Endometrium (tissue), 2 donors: ENCODE results near the gene D2HGDH.
"Not testable (repeated sequence)": the region's sequence is repeated elsewhere in the genome, so short reads cannot be mapped to it uniquely, and the experiment has no call there.

Source experiments
- FAIRE-seq: peaks from 2 replicates; lab custom pipeline; 2012; peaks lifted over from hg19 to GRCh38; lab: Jason Lieb, UNC
- donor health status: control.
- donor health status: control.

The D2HGDH gene

DNA sequence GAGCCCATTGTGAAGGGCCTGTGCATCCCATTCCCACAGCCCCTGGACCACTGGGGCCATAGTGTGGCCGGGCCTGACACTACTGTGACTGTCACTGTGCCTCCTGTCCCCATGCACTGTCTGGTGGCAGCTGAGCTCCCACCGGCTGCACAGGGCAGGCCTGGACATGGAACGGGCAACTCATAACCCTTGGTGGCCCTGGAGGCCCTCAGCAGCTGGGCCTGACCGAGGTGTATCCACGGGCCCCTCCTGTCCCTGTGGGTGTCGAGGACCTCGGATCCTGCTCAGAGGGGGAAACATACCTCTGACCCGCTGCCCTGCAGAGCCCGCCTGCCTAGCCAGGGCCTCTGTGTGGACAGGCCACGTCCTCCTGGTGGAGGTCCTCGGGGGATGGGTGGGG is 34.4 kb downstream of the D2HGDH start:
- no peak for FAIRE-seq

DNA sequence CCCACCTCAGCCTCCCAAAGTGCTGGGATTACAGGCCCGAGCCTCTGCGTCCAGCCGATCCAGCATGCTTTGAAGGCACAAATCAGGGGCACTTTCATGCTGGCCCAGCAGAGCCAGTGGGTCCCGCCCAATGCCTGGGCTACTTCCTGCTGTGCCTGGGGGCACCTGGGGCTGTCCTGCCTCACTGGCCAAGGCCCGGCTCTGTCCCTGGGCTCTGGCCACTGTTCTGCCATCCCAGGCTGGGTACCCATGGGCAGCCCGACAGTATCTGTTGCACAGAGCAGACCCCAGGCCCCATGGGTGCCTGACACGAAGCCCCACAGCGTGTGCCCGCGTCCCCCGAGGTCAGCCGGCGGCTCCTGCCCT is 35.4 kb downstream of the D2HGDH start:
- no peak for FAIRE-seq

DNA sequence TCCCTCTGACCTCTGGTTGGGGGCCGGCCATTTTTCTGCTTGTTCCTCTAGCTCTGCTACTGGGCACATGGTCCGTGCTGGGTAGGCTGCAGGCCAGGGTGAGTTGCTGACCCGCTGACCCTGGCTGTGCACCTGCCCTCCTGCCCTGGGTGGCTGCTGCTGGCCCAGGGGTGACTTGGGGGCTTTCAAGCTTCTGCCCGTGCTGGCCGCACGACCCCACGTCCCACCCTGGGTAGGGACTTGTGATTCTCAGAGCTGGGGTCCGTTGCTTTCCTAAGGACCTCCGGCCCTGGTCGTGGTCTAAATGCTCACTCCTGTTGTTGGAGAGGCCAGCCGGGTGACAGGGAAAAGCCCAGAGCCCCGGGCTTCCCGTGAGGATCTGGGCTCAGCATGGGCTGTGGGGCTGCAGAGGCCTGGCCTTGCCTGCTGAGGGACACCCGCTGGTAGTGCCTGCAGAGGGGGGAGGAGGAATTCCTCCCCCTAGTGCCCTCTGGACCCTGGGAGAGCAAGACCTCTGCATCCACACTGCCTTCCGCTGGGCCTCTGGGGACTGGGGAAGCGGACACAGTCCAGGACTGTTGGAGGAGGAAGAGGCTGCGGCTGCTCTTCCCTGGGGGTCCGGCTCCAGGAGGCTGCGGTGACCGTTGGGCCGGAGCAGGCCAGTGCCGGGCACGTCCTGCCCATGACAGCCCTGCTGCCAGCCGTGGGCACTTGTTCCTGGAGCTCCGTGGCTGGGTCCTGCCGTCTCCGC is 35.9 kb downstream of the D2HGDH start:
- FAIRE-seq, result no peak

DNA sequence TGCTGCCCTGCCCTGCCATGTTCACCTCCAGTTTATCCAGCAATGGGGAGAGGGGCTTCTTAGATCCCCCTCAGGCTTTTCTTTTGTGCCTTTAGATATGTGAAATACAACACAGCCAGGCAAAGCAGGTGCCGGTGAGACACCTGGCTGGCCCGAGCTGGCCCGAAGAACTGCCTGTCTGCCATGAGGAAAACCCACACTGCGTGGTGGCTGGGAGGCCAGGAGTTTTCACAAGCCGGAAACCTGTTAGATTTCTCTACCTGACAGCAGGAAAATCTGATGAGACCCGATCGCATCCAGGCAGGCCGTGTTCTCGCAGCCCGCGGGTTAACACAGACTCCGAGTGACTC is 36.5 kb downstream of the D2HGDH start:
- no peak for FAIRE-seq

DNA sequence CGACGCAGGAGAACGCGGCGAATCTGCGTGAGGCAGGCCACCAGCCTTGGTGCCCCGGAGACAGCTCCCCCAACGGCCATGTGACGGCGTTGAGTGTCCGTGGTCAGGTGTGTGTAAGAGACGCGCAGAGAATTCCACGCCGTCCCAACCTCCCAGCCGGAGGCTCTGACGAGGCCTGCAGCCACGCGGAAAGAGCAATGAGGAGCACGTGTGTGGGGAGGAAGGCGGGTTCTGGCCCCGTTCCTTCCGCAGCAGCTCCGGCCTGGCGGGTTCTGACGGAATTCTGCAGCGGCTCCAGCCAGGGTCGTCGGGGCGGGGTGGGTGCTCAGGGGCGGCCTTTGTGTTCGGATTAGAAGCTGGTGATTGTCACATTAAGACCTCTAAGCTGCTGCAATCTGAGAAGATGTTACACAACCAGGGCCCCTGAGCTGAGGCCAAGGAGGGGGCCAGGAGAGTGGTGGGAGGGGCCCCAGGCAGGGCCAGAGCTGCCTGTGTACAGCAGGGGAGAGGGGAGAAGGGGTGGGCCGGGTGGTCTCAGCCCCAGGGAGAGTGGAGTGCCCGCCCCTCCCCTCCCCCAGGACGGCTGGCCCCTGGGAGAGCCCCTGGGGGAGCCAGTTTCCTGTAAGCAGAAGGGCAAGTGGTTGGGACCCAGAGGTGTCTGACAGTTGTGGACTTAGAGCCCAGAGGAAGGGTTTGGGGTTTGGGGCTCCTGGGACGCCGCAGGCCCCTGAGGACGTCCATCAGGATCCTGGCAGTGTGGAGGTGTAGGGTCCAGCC is 37.0 kb downstream of the D2HGDH start:
- FAIRE-seq, result no peak

DNA sequence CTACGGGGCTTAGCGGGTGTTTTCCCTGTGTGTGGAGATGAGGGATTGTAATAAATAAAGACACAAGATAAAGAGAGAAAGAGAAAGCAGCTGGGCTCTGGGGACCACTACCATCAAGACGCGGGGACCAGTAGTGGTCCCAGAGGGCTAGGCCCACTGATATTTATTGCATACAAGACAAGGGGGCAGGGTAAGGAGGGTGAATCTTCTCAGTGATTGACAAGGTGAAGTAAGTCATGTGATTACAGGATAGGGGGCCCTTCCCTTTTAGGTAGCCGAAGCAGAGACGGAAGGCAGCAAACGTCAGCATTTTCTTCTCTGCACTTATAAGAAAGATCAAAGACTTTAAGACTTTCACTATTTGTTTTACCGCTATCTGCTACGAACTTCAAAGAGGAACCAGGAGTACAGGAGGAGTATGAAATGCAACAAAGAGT is 37.7 kb downstream of the D2HGDH start:
- no peak for FAIRE-seq

DNA sequence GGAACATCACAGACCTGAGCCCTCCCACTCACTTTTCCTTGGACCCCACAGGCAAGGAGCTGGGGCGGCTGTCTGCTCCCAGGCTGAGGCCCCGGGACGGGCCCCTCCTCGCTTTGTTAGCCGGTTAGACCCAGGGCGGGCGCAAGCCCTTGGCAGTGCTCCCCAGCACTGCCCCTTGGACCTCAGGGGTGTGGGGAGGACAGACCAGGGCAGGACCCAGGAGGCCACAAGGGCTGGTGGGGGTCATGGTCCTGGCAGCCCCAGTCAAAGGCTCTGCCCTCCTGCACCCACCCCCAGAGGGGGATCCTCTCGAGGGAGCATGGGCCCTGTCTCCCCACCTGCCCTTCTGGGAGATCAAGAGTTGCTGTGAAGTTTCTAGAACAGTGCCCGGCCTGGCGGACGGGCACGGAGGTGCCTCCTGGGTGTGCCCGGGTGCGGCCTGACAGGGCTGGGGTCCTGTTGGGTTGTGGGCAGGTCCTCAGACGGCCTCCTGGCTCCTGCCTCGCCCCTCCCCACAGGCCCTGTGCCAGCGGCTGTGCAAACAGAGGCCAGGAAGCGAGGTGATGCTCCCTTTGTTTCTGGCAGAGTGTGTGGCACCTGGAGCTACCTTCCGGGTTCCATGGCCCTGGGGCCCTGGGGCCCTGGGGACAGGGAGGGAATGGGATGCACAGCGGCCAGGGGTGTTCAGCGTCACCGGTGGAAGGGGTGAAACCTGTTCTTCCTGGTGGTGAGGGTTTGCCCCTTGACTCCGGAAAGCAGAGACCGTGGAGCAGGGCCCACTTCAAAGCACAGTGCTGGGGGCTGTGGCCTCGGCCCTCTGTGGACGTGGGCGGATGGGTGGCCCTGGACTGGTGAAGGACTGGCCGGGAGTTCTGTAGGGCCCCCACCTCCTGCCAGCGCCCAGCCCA is 39.3 kb downstream of the D2HGDH start:
- FAIRE-seq, result no peak

DNA sequence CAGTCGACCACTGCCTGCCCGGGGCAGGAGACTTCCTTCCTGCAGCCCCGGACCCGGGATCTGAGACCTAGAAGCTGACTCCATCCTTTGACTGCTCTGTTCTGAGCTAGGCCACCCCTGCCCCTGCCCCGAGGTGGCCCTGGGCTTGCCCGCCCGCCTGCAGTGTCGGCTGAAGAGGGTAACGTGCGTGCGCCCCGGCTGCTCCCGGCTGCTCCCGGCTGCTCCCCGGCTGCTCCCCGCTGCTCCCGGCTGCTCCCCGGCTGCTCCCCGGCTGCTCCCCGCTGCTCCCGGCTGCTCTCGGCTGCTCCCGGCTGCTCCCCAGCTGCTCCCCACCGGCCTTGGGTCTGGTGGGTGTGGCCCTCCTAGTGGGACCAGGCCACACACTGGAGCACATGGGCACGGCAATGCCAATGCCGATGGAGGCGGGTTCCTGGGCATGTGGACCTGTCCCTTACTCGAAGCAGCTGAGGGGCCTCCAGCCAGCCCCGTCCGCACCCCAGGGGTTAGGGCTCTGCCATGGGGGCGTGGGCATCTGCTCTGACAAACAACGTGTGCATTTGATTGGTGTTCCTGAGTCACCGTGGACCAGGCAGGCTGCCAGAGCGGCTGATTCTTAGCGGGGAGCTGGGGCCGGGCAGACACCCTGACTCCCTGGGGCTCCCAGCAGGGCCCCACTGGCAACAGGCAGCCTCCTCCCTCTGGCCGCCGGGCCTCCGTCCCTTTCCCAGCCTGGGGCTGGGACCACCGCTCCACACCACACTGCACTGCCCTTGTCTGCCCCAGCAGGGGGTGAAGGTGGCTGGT is 40.2 kb downstream of the D2HGDH start:
- FAIRE-seq, result no peak

DNA sequence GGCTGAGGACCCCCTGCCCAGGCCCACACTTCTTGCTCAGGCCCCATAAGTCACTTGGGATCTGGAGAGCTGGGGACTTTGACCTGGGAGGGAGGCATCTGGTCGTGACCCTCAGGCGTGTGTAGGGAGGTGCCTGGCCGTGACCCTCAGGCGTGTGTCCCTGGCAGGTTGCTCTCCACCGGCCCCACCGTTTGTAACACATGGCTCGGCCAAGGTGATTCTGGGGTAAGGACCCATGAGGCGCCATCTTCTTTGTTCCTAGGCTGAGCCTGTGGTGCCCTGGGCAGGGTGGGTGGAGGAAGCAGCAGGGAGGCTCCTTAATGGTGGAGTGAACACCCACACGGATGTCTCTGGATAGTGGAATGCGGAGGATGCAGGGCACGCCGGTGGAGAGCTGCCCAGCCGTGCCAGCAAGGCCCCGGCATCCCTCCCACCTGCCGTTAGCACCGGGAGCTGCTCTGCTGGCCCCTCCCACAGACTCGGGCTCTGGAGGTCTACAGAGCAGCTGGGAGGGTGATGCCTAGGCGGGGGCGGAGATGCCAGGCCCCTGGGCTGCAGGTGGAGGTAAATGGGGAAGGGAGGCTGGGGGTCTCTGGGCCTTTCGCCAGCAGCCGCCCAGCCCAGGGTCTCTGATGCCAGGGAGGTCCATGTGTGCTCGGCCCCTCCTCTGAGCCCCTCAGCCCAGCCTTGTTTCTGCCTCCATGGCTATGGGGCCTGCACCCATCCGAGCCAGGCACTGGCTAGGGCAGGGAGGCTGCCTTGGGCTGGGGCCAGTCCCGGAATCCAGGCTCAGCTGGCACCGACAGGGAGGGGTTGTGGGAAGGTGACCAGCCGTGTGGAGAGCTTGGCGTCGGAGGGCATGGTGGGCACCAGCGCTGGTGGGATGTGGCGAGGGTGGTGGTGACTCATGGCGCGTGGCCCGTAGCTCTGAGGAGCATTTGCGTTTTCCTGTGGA is 41.1 kb downstream of the D2HGDH start:
- FAIRE-seq, result no peak

DNA sequence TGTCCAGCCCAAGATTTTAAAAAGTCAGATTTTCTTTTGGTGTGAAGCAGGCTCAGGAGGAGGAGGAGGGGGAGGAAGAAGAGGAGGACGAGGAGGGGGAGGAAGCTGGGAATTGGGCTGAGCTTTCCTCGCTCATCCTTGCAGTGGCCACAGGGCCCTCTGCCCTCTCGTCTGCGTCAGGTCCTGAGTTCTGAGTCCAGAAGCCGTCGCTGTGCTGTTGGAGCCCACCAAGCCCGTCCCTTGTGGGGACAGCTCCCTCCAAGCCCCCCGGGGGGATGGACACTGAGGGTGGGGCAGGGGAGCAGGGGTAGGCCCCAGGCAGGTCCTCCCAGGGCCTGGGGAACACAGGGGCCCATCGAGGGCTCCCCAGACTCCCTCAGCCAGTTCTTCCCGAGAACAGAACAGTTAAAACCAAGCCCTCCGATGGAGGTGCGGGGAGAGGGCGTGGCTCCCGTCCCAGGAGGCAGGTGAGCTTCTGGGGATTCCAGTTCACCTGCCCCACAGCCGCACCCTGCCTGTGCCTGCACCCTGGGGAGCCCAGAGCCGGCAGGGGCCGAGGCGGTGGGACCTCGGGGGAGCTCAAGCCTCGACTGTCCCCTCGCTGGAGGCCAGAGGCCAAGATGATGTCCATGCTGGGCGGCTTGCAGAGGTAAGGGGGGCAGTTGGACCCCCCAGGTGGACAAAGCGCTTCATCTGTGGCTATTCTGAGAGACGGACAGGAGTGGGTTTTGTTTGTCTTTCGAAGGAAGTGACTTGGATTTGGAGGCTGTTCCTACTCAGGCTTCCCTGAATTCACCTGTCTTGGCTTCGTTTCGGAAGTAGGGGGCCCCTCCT is 42.1 kb downstream of the D2HGDH start, which contains the start of gene GAL3ST2:
Gene GAL3ST2 (plus strand): TSS at position 487 of the 834 bp plus-strand sequence. CDS start 134 bp downstream, at position 621.
- FAIRE-seq, result no peak

DNA sequence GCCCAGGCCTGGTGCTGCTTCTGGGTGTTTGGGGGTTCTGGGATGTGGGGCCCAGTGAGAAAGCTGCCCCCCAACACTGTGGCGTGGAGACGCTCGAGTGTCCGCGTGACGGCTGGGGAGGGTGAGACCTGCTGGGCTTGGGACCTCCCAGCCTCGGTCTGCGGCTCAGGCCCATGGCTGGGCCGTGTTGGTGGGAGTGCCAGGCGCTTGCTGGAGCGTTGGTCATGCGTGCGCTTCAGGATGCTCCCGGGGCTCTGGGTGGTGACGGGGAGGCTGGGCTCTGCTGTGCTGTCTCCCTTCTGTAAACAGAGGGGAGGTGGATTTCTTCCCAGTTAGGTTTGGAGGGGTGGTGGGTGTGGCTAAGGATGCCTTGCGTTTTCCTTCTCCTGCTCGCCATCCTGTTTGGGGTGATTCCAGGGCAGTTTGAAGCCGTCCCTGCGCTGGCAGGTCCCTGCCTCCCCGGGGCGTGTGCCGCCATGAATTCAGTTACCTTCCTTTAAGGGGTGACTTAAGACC is 42.8 kb downstream of the D2HGDH start:
- no peak for FAIRE-seq

DNA sequence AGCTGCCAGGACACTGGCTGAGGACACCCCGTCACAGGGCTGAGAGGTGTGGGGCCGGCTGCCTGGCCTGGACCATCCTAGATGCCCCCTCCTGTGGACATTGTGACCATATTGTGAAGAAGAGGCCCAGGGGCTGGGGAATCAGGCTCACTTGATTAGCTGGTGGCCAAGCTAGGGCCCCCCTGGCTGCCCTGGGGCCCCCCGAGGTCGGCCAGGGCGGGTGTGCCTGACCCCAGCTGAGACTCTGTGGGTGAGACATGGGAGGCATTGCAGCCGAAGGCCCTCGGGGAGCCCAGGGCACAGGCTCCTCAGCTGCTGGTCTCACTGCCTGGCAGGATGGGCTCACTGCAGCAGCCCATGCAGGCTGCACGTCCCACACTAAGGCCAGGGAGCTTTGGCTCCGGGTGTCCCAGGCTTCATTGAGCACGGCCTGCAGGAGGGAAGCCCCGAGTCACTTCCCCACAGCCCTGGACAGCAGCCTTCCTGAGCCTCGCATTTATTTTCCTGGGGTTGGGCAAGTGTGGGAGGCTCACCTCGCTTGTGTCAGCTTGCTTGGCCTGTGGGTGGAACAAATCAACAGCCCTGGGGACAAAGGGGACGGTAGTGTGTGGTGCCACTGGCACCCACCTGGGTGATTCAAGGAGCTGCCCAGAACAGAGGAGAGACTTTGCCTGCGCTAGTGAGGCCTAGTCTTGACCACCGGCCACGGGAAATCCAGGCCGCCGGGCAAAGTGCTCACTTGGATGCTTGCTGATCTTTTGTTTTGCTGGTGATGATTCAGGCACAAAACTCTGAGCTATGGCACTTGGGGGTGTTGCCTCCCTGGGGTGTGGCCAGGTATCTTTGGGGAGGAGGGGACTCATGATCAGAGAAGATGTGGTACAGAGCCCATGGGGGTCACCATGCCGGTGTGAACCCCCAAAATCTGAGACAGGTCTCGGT is 43.5 kb downstream of the D2HGDH start:
- FAIRE-seq, result no peak

DNA sequence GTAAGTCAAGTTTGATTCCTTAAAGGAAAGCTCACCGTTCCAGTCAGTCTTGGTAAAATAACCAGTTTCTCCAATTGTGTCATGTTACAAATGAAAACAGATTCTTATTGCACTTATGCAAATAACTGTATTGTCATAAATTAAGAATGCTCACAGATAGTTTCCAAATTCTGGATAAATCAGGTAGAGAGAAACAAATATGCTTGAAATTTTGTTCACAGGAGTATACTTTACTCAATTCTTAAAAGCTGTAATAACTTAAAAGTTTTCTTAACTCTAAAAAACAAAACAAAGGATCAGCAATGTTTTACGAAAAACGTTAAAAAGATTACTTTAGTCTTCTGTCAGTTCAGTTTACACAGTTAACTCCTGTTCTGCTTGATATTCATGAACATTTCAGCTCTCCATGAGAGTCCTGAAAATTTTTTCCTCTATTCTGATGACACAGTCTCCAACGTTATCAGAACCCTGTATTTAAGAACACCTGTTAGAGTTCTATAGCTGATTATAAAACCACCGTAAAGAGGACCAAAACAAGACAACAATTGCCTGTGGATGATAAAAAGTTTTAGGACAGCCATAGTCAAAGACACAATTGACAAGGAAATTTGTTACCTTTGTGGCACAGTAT is 46.6 kb downstream of the D2HGDH start:
- no peak for FAIRE-seq

DNA sequence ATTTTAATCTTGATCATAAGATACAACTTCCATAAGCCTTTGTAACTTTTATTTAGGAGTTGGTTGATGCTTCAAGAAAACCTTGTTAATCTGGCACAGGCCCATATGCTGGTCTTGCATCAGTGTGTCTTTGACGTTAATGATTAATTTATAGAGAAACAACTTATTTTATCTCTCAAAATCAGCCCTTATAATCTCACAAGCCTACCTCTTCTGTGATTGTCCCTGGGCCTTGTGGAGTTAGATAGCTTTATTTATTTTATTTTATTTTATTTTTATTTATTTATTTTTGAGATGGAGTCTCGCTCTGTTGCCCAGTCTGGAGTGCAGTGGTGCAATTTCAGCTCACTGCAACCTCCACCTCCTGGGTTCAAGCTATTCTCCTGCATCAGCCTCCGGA is 47.6 kb downstream of the D2HGDH start:
- not testable (repeated sequence) for FAIRE-seq

DNA sequence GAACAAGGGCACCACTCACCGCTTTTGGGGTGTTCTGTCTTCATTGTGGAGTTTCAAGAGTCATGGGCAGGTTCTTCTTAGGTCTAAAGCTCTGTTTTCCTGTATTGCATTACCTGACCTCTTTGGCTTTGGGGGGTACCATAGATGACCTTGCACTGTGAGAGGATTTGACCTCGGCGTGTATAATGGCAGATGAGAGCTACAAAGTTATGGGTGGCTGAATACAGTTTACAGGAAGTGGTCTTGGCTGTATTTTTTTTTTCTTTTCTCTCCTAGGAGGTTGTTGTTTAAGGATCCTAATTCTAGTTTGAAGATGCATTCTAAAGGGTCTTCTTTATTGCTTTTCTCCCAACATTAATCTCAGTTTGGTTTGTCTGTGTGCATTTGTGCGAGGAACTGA is 53.7 kb downstream of the D2HGDH start:
- no peak for FAIRE-seq

DNA sequence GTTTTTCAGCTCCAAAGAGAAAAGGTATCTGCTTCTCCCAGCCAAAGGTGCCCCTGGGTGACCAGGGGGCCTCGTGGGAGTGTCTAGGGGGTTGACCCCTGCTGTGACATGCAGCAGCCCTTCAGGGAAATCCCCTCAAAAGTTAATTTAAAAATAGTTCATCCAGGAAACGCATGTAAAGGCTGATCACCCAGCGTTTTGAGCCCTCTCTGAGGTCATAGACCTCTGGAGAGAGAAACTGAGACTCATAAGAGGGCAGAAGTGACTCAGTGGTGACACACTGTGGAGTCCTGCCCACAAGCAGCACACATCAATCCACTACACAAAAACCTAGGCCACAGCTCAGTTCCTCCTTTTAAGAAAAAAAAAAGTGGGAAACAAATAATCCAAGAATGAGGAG is 54.1 kb downstream of the D2HGDH start:
- no peak for FAIRE-seq

DNA sequence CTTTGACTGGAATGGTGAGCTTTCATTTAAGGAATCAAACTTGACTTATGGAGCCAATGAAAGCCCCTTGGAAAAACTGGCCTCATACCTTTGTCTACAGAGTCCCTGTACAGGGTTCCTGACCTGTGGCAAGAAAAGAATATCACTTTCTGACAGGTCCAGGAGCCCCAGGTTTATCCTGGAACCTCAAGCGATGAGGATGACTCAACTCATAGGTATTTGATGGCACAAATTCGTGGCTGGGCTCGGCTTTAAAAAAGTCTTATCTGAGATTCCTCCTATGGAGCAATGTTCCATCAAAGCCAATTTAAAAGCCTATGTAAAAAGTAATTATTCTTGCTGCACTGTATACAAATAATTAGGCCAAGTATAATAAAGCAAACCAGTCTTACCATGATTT is 57.0 kb downstream of the D2HGDH start:
- not testable (repeated sequence) for FAIRE-seq

DNA sequence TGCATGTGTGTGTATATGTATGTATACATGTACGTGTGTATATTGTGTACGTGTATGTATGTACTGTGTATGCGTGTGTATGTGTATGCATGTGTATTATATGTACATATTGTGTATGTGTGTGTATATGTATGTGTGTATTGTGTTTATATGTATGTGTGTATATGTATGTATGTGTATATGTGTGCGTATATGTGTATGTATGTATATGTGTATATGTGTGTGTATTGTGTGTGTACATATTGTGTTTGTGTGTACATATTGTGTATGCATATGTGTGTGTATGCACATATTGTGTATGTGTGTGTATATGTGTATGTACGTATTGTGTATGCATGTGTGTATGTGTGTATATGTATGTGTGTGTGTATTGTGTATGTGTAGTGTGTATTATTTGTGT is 59.0 kb downstream of the D2HGDH start:
- no peak for FAIRE-seq
